CD4-positive, alpha-beta T cell treated with Interleukin-10 for 1 hour (primary cell): Measurements from ENCODE around the gene INSR.
A peak's percentile ranks its signal among the peaks of the same experiment; 100 is the strongest.
"Not testable (repeated sequence)": the region's sequence is repeated elsewhere in the genome, so short reads cannot be mapped to it uniquely, and the experiment has no call there.

Experiments
- DNase-seq: peaks from one replicate; pipeline ENCODE4 v3.0.0-alpha.2; 2020

The INSR gene

DNA sequence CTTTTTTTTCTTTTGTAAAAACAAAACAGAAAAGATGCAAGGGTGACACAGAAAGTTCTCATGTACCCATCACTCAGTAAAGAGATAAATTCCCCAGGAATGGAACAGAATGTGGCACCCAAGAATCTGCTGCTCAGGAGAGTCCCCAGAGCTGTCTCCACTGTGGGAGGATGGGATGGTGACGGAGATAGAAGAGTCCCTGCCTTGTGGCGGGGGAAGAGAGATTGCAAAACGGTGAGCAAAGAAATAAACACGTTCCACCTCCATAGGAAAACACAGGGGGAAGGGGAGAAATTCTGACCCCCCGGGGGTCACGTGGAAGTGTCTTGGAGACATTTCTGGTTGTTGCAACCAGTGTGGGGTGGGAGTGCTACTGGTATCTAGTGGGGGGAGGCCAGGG, 76.4 kb downstream of the INSR start:
- no peak for DNase-seq

DNA sequence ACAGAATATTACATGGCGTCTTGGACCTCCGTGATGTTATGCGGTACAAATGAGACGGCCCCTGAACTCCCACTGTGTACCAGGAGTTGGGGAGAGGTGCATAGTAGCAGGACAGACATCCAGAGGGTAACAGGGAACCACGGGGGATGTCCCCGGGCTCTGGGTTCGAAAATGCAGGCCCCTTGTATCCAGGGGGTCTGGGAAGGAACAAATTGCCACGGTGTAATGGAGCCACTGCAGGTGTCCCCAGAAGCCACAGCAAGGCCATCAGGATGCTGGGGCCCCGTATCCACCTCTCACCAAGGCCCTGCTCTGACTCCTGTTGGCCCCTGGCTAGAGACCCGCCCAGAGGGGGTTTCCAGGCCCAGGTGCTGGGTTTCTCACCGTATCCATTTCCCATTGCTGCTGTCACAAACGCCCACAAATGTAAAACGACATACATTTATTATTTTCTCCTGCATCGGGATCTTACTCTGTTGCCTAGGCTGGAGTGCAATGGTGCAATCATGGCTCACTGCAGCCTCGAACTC, 77.8 kb downstream of the INSR start:
- DNase-seq, result no peak

DNA sequence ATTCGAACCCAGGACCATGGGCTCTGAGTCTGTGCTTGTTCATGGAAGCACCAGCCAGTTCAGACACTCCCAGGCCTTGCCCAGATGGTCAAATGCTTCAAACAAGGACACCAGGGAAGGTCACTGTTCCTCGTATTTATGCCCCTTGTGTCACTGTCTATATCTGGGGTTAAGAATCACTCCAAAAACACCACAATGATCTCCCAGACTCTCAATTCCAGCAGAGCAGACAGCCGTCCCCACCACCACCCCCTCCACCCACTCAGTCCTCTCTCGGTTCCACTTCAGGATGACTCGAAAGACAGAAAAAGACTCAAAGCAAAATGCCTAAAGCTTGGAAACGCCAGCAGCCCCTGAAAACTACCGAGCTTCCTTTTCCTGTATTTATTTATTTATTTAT, 79.0 kb downstream of the INSR start:
- no peak for DNase-seq

DNA sequence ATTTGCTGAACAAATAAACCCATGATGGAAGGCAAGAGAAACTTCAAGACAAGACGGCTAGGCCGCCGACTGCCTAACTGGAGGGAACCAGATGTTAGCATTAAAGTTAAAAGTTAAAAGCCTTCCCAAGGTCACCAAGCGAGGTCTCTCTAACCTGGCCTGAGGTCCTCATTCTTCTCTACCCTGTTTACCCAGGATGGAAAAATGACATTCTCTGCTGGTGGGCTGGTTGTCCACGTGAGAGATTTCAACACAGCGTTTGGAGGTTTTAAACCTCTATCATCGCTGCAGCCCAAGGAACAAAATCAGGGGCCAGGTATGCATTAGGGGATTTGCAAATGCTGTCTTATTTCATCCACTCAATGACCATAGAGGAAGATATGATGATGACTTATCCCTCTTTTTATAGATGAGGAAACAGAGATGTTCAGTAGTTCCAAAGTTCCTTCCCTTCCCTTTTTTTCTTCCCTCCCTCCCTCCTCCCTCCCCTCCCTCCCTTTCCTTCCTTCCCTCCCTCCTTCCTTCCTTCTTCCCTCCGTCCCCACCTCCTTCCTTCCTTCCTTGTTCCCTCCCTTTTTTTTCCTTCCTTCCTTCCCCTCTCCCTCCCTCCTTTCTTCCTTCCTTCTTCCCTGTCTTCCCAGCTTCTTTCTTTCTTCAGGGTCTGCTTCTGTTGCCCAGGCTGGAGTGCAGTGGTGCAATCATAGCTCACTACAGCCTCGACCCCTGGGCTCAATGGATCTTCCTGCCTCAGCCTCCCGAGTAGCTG, 79.7 kb downstream of the INSR start:
- no peak for DNase-seq

DNA sequence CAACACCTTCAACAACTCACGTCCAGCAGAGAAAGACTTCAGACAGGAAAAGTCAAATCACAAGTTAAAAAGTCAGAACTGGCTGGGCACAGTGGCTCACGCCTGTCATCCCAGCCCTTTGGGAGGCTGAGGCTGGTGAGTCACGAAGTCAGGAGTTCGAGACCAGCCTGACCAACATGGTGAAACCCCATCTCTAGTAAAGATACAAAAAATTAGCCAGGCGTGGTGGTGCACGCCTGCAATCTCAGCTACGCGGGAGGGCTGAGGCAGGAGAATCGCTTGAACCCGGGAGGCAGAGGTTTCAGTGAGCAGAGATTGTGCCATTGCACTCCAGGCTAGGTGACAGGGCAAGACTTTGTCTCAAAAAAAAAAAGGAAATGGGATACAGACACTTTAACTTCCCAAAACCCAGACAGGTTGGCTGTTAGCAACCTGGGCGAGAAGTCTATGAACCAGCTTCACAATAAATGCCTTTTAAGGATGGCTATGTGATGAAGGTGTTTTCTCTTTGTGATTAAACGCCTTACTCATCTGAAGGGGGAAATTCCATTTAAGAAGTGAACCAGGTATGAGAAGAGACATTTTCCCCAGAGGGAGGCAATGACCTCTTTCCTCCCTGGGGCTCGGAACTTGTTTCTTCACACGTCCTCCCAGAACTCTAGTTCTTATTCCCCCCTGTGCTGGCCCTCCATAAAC, 80.4 kb downstream of the INSR start:
- no peak for DNase-seq

DNA sequence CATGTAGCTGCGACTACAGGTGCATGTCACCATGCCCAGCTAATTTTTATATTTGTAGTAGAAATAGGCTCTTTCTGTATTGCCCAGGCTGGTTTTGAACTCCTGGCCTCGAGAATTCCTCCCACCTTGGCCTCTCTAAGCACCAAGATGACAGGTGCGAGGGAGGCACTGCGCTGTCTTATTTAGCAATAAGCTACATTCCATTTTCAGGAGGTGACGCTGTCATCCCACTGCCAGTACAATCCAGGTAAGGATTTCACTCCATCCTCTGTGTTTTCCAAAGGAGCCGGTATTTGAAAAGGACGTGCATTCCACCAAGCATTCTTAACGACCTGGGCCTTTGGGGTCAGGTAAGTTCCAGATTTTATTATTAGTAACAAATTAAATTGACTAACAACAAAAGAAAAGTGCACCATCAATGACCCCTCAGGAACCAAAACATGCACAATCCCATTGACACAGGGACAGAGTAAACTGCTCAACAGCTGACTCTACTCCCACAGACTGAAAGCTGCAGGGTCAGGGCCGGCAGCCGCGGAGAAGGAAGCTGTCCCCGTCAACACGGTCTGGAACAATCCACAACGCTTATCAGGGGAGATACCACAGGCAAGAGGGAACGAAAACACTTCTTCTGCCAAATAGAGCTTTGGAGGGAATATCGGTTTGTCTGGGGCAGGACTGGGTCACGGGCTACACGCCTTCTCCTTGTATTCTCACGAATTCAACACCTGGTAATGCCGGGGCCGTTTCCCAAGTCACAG, 82.8 kb downstream of the INSR start:
- no peak for DNase-seq

DNA sequence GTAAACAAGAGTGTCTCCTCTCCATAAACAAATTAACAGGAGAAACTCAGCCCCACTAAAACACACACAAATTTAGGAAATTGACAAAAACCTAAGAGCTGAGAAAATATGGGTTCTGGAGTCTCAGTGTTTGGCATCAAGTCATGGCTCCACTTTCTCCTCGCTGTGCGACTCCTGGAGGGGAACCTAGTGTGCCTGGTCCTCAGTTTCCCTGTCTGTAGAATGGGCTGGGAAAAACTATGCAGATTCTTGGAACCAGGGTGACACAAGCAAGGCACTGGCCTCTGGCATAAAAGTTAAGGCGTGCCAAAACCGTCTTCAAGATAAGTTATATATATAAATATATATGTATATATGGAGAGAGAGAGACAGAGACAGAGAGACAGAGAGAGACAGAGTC, 83.9 kb downstream of the INSR start:
- DNase-seq, result no peak

DNA sequence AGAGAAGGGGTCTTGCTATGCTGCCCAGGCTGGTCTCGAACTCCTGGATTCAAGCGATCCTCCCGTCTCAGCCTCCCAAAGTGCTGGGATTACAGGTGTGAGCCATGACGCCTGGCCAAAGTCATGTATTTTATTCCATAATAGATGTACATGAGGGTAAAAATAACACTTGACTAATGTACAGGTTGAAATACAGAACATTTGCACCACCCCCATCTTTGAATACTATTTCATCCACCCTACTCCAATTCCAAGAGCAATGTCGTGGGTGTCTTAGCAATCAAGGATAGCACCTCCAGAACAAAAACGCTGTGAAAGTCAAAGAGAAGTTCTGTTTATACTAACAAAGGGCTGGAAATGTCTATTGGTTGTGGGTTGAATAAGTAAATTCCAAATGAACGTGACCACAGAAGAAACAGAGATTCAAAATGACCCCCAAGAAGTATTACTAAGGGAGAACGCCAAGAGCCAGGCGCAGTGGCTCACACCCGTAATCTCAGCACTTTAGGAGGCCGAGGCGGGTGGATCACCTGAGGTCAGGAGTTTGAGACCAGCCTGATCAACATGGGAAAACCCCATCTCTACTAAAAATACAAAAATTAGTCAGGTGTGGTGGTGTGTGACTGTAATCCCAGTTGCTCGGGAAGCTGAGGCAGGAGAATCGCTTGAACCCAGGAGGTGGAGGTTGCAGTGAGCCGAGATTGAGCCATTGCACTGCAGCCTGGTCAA, 84.5 kb downstream of the INSR start:
- DNase-seq, result not testable (repeated sequence)

DNA sequence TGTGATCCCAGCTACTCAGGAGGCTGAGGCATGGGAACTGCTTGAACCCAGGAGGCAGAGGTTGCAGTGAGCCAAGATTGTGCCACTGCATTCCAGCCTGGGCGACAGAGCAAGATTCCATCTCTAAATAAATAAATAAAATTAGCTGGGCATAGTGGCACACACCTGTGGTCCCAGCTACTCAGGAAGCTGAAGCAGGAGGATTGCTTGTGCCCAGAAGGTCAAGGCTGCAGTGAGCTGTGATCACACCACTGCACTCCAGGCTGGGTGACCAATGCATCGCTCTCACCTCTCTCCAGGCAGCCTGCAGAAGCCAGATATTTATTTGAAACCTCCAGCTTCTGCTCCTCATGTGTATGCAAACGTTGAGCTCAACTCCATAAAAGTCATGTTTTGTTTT, 85.2 kb downstream of the INSR start:
- not testable (repeated sequence) for DNase-seq

DNA sequence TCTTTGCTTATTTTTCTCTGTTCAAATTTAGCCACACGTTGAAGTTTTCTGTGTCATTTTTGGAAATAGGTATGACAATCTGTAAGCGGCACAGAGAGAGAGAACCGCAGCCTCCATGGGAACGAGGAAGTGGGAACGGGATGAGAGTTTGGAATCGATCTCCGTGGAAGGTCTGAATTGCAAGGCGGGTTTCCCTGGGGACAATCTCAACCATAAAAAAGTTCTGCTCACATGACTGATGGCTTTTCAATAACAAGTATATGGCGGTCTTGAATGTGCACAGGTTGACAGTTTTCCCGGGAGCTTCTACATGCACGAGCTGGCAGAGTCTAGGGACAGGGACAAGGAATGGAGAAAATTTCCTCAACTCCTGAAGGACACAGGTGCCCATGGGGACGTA, 90.9 kb downstream of the INSR start:
- DNase-seq, result no peak

DNA sequence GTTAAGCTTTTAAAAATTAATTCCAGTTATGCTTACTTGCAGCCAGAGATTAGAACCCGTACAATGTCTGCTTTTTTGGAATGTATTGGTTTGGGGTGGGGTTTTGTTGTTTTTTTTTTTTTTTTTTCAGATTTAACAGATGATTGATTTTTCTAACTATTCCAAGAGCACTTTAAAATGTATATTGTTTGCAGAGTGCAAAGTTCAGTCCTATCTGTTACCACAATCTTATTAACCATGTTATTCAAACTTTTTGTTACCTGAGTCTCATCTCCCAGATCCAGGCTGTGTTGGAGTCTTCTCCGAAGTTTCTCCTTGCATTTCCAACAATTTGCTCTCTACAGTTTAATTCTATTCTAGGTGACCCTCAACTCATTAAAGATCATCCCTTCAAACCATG, 91.3 kb downstream of the INSR start:
- DNase-seq, result no peak

DNA sequence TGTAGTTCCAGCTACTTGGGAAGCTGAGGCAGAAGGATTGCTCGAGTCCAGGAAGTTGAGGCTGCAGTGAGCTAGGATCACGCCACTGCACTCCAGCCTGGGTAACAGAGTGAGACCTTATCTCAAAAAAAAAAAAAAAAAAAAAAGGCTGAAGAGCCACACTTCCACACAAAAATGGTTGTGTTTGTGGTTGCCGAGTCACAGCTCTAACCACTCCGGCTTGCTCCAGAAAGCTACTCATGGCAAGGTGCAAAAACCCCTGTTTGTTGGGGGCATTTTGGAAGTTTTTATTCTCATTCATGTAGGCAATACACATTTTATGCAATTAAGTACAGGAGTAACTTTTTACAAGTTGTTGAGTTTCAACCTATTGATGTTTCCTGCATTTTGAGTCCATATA, 93.5 kb downstream of the INSR start:
- peak; percentile 21 for DNase-seq

DNA sequence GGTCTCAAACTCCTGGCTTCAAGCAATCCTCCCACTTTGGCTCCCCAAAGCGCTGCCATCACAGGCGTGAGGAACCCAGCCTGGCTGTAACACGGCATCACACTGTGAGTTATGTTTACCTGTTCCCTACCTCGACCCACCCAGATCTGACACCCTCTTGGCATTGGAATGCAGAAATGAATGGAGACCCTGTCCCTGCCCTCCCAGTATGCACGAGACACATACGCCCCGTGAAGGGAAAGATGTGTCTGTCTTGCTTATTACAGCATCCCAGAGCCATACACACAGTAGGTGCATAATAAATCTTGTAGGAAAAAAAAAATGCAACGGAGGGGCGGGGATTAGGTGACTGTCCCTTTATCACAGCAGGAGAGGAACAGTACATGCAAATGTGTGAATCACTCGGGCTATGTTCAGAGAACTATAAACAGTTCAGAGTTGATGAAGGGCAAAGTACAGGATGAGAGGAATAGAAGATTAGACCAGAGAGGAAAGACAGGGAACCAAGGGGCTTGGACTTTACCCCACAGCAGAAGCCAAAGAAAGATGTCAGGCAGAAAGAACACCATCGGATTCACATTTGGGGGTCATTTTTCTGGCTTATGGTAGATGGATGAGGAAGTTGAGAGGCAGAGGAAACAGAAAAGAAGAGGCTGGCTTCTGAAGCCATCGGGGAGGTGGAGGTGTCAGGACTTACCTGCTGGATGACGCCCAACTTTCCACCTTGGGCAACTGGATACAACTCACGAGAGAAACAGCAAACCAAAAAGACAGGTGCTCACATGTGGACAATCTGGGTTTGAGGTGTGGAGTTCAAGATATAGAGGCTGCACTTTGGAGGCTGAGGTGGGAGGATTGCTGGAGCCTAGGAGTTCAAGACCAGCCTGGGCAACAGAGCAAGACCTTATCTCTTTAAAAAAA, 94.3 kb downstream of the INSR start:
- no peak for DNase-seq

DNA sequence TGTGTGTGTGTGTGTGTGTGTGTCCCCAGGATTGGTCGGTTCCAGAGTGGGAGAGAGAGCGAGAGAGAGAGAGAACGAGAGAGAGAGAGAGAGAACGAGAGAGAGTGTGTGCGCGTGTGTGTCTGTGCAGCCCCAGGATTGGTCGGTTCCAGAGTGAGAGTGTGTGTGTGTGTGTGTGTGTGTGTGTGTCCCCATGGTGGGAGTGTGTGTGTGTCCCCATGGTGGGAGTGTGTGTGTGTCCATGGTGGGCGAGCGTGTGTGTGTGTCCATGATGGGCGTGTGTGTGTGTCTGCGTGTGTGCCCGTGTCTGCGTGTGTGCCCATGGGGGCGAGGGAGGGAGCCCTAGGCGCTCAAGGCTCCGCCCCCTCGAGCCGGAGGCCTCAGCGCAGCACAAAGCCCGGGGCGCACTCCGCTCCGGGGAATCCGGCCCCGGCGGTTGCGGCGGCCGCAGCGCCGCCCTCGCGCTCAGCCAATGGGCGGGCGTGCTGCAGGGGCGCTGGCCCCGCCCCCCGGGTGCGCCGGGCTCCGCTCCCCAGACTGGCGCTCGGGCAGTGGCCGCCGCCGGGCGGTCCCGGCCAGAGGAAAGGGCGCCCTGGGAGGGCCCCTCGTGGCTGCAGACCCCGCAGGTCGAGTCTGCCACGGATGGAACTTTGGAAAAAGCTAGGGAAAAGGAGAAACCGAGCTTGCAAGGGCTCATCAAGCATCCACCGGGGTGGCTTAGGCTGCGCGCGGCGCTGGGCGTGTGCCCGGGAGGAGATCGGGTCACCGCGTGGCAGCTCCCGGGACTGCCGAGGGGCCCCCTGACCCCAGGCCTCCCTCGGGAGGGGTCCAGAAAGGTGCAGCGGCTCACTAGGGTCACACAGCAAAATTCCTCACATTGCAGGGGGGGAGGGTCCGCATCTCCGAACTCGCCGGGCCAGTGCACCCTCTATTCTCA, 96.2 kb downstream of the INSR start:
- DNase-seq, result peak; percentile 93

DNA sequence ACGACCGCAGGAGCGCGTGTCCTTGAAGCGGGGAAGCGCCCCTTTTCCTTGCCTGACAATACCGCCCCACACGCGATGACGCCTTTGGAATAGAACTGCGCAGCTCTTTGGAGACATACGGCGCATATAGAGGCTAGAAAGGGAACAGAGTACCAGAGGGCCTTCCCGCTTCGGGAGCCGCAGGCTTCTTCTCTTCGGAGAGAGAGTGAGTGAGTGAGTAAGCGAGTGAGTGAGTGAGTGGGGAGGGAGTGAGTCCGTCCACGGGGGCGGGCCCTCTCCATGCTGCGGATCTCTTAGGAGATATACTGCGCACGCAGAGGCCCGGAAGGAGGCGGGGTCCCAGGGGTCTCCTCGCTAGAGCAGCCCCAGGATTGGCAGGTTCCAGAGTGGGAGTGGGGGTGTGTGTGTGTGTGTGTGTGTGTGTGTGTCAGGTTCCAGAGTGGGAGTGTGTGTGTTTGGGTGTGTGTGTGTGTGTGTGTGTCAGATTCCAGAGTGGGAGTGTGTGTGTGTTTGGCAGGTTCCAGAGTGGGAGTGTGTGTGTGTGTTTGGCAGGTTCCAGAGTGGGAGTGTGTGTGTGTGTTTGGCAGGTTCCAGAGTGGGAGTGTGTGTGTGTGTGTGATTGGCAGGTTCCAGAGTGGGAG, 97.0 kb downstream of the INSR start:
- peak; percentile 86 for DNase-seq

DNA sequence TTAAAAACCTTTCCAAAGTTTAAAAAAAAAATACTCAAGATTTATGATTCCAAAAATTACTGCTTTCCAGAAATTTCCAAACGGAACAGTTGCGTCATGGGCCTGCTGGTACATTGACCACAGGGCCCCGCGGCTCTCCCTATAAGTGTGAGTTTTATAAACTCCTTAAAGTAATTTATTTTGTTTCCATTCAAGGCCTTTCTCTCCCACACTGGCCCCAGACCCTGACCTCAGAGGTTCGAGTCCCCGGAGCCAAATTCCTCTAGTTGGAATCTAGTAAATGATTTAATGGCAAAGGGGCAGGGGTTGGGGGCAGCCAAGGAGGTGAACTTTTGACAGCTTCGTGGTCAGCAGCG, 97.5 kb downstream of the INSR start:
- DNase-seq, result no peak

DNA sequence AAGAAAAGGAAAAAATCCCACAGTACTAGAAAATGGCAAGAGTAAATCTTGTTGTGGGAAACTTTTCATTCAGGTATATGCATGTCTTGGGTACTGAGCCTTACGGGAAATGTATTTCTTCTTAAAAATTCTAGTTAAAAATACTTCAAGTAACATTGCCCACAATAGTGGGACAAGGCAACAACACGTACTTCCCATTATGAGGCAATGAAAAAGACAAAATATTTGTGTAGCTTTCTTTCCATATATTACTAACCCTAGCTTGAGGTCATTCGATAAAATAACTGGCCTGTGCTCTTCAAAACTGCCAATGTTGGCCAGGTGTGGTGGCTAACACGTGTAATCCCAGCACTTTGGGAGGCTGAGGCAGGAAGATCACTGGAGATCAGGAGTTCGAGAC, 99.2 kb downstream of the INSR start:
- DNase-seq, result no peak

DNA sequence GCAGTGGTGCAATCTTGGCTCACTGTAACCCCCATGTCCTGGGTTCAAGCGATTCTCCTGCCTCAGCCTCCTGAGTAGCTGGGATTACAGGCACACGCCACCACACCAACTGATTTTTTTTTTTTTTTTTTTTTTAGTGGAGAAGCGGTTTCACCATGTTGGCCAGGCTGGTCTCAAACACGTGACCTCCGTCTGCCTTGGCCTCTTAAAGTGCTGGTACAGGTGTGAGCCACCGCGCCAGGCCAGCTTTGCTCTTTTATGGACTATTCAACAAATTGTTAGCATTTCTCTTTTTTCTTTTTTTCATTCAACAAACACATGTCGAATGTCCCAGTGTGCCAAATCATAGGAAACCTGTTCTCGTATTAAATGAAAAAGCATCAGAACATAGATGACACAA, 99.6 kb downstream of the INSR start:
- DNase-seq, result no peak

DNA sequence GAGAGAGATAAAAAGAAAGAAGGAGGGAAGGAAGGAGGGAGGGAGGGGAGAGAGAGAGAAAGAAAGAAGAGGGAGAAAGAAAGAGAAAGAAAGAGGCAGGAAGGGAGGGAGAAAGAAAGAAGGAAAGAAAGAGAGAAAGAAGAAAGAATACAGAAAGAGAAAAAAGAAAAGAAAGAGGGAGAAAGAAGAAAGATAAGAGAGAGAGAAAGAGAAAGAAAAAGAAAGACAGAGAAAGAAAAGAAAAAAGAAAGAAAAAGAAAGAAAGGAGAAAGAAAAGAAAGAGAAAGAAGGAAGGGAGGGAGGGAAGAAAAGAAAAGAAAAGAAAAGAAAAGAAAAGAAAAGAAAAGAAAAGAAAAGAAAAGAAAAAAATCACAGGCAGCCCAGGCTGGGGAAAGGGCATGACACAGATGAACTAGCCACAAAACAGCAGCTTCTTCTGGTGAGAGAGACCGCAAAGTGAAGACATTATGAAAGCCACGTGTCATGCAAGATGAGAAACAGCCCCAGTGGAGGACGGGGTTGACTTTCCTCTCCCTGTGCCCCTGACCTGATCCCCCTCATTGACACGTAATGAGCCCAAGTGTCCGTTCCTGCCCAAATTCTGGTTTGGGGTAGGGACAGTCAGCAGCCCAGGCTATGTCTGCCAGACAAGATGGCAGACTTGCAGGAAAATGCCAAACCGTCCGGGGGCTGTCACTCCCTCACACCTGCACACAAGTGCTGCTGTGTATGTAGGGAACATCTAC, 102.1 kb downstream of the INSR start:
- peak; percentile 64 for DNase-seq
